CD4-positive, alpha-beta T cell treated with Interleukin-2 at 100 ng/mL for 4 hours (primary cell): ENCODE results near the gene PCCA.
"Not testable (repeated sequence)": the region's sequence is repeated elsewhere in the genome, so short reads cannot be mapped to it uniquely, and the experiment has no call there.

ENCODE experiments used
- DNase-seq: peaks from one replicate; pipeline ENCODE4 v3.0.0-alpha.2; 2020; ENCODE audit warnings: low spot score

The PCCA gene

GRCh38 chr13:100088644-100089464, at the start of gene PCCA:
Gene PCCA, plus strand, starts transcription at chr13:100089093. Its CDS starts 28 bp downstream, at chr13:100089121.
- DNase-seq, result peak; percentile 70

GRCh38 chr13:100039740-100040139, 49.2 kb upstream of the PCCA start:
- DNase-seq, result no peak

DNA sequence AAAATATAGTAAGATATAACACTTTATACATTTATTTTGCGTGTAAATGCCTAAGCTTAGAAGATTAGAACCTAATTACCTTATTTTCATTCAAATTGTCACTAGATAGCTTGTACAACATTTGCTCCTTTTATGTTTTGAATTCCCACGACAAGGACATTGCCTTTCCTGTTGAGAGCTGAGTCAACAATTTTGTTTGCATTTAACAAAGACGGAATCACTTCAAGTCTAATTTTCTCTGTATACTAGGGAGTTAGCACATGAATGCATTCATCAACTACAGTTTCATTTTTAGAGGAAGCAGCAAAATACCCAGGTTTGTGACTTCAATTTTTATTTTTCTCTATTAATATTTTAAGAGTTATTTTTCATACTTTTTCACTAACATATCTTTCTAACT, 48.7 kb upstream of the PCCA start:
- DNase-seq, result no peak

- no peak for DNase-seq
These were observed 44.0 kb upstream of the PCCA start for GRCh38 chr13:100044936-100045335.

- no peak for DNase-seq
These were observed 43.5 kb upstream of the PCCA start for GRCh38 chr13:100045355-100045754.

DNA sequence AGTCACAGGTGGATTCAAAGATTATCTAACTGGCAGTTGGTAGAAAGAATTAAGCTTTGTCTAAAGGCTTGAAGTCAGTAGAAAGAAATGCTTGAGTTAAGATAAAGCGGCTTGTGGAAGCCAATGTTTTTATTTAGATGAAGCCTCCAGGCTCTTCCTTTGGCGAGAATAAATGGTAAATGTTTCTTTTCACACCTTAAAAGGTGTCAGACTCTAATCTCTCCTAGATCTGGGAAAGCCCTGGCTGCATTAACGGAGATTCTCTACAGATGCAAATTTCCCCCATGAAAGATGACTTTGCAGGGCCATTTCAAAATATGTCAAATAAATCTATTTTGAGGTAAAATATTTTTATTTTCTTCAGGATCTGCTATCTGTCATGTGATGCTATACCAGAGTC, 37.8 kb upstream of the PCCA start:
- no peak for DNase-seq

DNA sequence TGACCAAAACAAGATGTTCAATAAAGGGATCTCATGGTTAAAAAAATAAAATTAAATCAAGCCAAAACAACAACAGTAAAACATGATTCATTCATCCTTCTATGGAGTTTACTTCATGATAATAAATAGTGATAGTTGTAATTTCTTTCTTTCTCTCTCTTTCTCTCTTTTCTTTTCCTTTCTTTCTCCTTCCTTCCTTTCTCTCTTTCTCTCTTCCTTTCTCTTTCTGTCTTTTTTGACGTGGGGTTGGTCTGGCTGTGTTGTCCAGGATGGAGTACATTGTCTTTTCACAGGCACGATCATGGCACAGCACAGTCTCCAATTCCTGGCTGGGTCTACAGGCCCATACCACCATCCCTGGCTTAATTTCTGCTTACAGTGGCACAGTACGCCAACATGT, 29.1 kb upstream of the PCCA start:
- DNase-seq, result no peak

DNA sequence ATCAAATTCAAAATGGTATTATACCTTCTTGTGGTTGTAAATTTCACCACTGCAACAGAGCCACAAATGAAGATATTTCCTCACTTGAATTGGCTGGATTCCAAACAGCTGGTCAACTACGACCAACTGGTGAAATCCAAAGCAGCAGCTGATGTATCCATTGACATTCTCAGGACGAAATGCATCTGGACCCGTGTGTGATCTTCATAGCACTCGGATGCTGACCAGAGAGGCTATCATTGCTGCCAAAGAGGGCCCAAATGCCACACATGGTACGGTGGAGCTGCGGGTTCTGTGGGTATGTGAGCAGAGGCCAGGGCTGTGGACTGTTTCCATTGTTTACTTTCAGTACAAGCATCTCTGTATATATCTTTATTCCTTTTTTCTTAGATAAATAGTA, 25.6 kb upstream of the PCCA start:
- no peak for DNase-seq

DNA sequence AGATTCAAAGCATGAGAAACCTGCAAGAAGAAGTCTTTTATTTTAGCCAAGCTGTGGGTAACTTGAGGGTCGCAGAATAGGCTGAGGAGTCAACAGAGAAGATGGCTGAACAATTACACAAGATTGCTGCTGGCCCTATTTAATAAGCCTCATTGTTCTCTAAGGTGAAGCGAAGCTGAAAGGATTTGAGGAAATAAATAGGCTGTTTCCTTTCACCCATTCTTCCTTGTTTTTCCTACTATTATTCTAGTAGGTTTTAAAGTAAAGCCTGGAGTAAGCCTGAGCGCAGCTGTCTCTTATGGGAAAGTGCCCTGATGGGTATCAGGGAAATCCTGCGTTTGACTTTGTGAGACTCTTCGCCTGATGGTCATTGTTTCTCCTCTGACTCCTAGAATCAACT, 25.0 kb upstream of the PCCA start:
- DNase-seq, result no peak

DNA sequence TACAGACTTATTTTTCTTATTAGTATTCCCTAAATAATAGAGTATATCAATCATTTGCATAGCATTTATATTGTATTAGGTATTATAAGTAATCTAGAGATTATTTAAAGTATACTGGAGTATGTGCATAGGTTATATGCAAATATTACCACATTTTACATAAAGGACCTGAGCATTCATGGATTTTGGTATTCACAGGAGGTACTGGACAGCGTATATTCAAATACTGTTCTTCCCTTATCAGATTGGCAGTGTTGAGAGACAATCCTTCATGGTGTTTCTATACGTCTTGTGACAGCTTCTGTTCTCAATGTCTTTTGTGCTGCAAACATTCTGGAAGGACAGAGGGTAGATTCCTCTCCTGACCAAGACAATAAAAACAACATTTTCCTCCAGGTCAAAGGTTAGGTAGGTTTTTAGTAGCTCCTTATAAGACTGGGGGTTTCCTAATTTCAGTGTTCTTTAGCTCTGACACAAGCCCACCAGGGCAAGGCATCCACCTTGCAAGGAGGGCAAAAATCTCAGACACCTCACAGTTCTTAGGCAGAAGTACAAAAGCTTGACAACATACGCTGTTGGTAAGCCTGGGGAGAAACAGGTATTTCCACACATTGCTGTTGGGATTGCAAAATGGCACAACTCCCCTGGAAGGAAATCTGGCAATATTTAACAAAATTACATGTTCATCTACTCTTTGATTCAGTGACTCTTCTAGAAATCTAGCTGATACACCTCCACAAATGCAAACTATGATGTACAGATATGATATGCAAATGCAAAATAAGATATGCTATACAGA, 20.6 kb upstream of the PCCA start:
- DNase-seq, result no peak

DNA sequence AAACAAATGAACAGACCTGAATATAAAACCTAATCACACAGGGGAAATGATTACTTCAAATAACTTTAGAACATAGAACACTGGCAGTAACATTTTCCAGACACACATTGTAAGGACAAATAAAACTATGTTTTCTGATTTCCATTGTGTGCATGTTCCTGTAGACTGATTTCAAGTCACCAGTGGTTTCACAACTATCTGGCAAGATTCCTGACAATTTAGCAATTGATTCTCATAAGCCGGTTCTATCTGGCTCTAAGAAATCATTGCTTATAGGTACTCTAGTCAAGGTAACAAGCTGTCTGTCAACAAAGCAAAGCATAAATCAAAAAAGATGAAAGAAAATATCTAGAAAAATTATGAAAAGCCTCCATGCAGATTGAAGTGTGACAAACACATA, 19.6 kb upstream of the PCCA start:
- DNase-seq, result no peak

DNA sequence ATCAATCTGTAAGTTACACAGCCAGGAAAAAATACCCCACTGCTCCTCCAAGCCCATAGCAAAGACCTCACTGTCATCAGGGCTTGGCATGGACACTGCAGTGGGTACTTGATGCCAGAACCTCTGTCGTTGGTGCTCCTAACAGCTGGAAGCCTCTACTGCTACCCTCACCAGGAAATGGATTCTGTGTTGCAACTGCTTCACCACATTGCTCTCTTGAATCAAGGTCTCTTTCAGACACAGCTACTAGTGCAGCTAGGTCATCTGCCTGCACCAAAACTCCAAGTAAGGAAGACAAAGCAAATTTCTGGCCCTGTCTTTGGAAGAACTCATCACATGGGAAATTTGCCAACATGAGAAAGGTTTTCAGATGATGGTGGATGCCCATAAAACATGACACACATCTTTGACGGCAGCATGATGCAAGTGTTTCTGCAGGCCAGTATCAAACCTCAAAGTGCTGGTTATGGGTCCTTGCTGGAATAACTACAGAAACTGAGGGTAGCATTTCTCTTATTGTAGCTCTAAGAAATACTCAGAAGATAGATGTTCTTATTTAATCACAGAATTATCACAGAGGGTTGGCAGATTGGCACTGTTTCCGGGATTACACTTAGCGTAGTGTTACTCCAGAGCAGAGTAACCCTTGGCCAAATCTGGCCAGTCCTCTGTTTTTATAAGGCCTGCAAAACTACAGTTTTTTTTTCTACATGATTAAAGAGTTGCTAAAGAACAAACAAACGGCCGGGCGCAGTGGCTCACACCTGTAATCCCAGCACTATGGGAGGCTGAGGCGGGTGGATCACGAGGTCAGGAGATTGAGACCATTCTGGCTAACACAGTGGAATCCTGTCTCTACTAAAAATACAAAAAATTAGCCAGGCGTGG, 12.9 kb upstream of the PCCA start:
- no peak for DNase-seq

- not testable (repeated sequence) for DNase-seq
These were observed 9.9 kb upstream of the PCCA start for GRCh38 chr13:100079003-100079402.

GRCh38 chr13:100083401-100083800, 5.5 kb upstream of the PCCA start:
- DNase-seq, result not testable (repeated sequence)

DNA sequence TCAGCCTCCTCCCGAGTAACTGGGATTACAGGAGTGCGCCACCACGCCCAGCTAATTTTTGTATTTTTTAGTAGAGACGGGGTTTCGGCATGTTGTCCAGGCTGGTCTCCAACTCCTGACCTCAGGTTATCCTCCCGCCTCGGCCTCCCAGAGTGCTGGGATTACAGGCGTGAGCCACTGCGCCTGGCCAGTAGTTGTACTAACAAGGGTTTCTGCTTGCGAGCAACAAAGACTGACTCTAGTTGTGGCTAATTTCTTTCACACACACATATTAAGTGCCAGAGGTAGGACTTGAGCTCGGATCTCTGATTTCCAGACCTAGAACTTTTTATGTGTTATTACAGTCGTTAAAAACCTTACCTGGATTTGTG, 635 bp upstream of the PCCA start:
- no peak for DNase-seq

DNA sequence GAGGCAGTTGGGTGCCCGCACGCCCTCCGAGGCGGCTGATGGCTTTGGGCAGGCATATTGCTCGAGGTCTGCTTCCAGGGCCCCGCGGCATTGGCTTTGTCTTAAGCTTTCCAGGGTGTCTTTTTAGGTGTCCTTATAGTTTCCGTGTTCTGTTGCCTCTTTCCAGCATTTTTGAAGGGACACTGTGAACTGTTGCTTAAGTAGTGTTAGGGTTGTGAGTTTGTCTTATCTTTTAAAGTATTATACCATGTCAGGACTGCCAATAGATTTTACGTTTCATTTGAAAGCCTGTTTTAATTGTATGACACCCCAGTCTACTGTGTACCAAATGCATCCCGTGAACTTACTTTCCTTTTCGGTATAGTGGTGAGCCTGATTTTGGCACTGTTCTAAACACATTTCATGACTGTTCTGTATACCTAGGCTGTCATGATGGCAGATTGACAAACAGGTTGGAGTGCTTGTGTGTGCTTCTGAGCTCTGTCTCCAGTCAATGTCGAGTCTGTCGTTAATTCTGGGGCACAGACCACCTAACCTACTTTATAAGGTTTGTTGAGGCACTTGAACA, 656 bp downstream of the PCCA start:
- peak; percentile 35 for DNase-seq

DNA sequence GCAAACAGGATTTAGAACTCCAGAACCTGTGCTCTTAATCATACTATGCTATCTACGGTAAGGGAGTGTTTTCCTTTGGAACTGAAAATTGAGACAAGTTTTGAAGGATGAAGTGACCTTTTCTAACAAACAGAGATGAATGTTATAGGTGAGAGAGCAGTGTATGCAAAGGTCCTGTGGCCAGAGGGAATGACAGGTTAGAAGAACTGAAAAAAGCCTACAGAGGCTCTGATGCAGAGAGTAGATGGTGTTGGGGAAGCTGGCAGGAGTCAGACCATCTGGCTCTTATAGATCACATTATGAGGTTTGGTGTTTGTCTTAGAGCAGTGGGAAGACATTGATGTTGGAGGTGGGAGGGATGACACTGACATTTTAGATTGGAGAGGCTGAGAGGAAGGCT, 2.0 kb downstream of the PCCA start:
- no peak for DNase-seq

GRCh38 chr13:100091391-100091790, 2.5 kb downstream of the PCCA start:
- DNase-seq, result no peak

- DNase-seq, result not testable (repeated sequence)
These were observed 3.4 kb downstream of the PCCA start for GRCh38 chr13:100092273-100092672.

DNA sequence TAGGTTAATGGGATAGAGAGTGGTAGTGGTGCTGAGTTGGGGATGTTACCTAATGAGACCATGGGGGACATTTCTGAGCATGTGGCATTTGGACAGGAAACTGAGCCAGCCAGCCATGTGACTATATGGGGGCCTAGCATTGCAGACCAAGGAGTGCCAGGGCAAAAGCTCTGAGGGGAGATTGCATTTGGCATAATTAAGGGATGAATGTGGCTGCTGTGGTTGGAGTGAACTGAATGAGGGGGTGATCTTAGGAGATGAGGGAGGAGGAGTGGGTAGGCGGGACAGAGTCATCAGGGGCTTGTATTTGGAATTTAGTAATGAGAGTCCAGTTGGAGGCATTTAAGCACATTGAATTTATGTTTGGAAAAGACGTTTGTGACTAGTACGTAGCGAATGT, 6.6 kb downstream of the PCCA start:
- DNase-seq, result no peak

DNA sequence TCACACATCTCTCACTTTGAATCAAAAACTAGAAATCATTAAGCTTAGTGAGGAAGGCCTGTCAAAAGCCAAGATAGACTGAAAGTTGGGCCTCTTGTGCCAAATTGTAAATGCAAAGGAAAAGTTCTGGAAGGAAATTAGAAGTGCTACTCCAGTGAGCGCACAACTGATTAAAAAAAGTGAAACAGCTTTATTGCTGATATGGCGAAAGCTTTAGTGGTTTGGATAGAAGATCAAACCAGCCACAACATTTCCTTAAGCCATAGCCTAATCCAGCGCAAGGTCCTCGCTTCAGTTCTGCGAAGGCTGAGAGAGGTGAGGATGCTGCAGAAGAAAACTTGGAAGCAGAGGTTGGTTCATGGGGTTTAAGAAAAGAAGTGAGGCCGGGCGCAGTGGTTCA, 7.6 kb downstream of the PCCA start:
- no peak for DNase-seq

- DNase-seq, result no peak
These were observed 8.9 kb downstream of the PCCA start for GRCh38 chr13:100097821-100098220.
